Esophagus (tissue), 2 donors: ENCODE measurements around the gene TNIP1. TPM values are rescaled to one million over a fixed set of nuclear protein-coding genes. Genes with fewer than 3 reads are reported as not detected.
A peak's percentile ranks its signal among the peaks of the same experiment; 100 is the strongest.

Experiments
- H3K27ac ChIP-seq, 2 donors: one replicate each; pipeline ENCODE4 v1.5.1; 2013; ENCODE audit warnings: low read depth in 2 of 2, mild to moderate bottlenecking in 2 of 2, inconsistent platforms in 1 of 2, low read length in 1 of 2, moderate library complexity in 1 of 2
- H3K27me3 ChIP-seq, 2 donors: one replicate each; pipeline ENCODE4 v1.6.1; 2013; ENCODE audit warnings: low read length in 2 of 2, control low read depth in 1 of 2, mild to moderate bottlenecking in 1 of 2; ENCODE audit not compliant: insufficient read depth in 2 of 2, control insufficient read depth in 1 of 2
- H3K36me3 ChIP-seq, 2 donors: one replicate each; pipeline ENCODE4 v1.6.1; 2013; ENCODE audit warnings: low read length in 1 of 2; ENCODE audit not compliant: control insufficient read depth in 2 of 2, insufficient read depth in 2 of 2
- H3K4me1 ChIP-seq, 2 donors: one replicate each; pipeline ENCODE4 v1.6.1; 2013; ENCODE audit warnings: low read length in 1 of 2; ENCODE audit not compliant: control insufficient read depth in 2 of 2, insufficient read depth in 2 of 2
- H3K4me3 ChIP-seq, 2 donors: one replicate each; pipeline ENCODE4 v1.5.1; 2013; ENCODE audit warnings: low read length in 2 of 2, mild to moderate bottlenecking in 2 of 2, low read depth in 1 of 2, moderate library complexity in 1 of 2
- H3K9me3 ChIP-seq, 2 donors: one replicate each; pipeline ENCODE4 v1.6.1; 2013; ENCODE audit warnings: mild to moderate bottlenecking in 2 of 2, low read depth in 1 of 2, low read length in 1 of 2, moderate library complexity in 1 of 2; ENCODE audit not compliant: control insufficient read depth in 2 of 2, insufficient read depth in 1 of 2
- WGBS, 2 donors: extraction: QIAGEN DNeasy Blood & Tissue Kit; methylation state at CpG; one replicate each; pipeline ENCODE4 v1.1.7; 2013; 5-methylcytosine and 5-hydroxymethylcytosine counted together
- polyA plus RNA-seq, 2 donors: library from polyadenylated mRNA; stranded (reverse); fragments of 200-250 nt; gene quantifications; one replicate each; pipeline ENCODE4 v1.2.3, GENCODE V29; 2013
- donor health status: healthy with polysubstance abuse.
- donor health status: Bipolar disorder and iron deficiency.

The TNIP1 gene
- polyA plus RNA-seq, 2 donors = 68.3 to 140 TPM

DNA sequence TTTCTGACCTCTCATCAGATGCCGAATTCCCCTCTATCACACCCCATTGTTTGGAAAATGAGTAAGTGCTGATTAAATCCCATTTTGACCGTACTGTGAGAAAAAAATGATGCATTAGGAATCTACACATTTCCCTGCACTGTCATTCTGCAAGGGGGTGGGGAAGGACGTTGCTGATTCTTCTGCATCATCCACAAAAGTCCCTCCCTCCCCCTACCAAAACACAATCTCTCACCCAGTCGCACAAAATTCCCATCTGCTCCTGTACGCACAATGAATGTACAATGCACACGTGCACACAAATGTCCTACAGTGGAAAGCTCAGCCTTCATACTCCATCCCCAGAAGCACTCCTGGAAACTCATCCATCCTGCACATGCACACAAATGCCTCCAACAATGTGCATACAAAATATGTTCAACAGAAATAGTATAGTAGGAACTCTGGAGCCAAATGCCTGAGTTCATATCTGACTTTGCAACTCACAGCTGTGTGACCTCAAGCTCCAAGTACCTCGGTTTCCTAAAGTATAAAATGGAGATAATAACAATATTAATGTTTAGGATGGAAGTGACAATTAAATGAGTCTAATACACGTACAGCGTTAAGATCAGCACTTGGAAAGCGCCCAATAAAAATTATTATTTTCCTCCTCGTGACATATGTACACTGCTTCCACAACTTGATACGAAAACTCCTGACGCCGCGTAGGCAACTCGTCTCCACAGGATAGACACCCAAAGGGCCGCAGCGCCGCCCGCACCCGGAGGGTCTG lies 809 bp downstream of the TNIP1 start:
- WGBS, 2 donors = 3% methylated on average over 21 of the region's 21 CpGs
- peak overlapping the region; percentile 98 for H3K27ac ChIP-seq
- peaks cover 12 to 18% of the 10 kb centered on the region in 2 donors for H3K4me1 ChIP-seq
- peak overlapping the region; percentile 90 to 98 for H3K4me3 ChIP-seq
- H3K27me3 ChIP-seq = no peaks in the 10 kb centered on the region
- H3K9me3 ChIP-seq = no peaks in the 10 kb centered on the region
- peaks cover 0 to 3% of the 10 kb centered on the region in 2 donors for H3K36me3 ChIP-seq

- peaks cover 12 to 18% of the 10 kb centered on the region in 2 donors for H3K4me1 ChIP-seq
- peak overlapping the region; percentile 17 to 53 for H3K27ac ChIP-seq
- peaks cover 0 to 3% of the 10 kb centered on the region in 2 donors for H3K36me3 ChIP-seq
- H3K9me3 ChIP-seq = no peaks in the 10 kb centered on the region
- WGBS, 2 donors = 69 to 78% methylated on average over 16 of the region's 16 CpGs
- H3K4me3 ChIP-seq = peak overlapping the region; percentile 22 to 42
- H3K27me3 ChIP-seq = no peaks in the 10 kb centered on the region
These were observed 2.2 kb downstream of the TNIP1 start for GRCh38 chr5:151078490-151079262.

DNA sequence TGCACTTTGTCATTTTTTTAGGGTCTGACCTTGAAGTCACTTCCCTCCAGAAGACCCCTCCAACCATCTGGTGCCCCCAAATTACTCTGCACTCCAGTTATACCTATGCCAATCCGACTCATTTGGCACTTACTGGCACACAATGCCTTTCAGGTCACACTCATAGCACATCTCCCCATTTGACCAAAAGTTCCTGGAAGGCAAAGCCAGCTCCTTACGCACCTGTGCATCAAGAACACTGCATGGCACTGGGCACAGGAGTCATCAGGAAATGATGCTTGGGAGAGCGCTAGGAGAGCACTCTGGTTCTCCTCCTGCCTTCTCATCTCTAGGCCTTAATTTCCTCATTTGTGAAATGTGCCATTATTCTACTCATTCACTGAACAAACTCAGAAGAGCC lies 2.9 kb downstream of the TNIP1 start:
- H3K4me1 ChIP-seq = peaks cover 12 to 16% of the 10 kb centered on the region in 2 donors
- H3K27ac ChIP-seq = no peak overlapping the region
- H3K9me3 ChIP-seq = no peaks in the 10 kb centered on the region
- H3K4me3 ChIP-seq = peak overlapping the region in 1 of 2 donors; percentile 42
- 81 to 86% methylated on average over 3 of the region's 3 CpGs for WGBS, 2 donors
- H3K36me3 ChIP-seq = peaks cover 0 to 3% of the 10 kb centered on the region in 2 donors
- H3K27me3 ChIP-seq = no peaks in the 10 kb centered on the region

GRCh38 chr5:151077419-151077818 lies 3.4 kb downstream of the TNIP1 start:
- H3K4me1 ChIP-seq = peaks cover 12 to 16% of the 10 kb centered on the region in 2 donors

GRCh38 chr5:151076616-151077015 lies 4.2 kb downstream of the TNIP1 start:
- no peaks in the 10 kb centered on the region for H3K9me3 ChIP-seq
- peaks cover 16 to 18% of the 10 kb centered on the region in 2 donors for H3K4me1 ChIP-seq
- WGBS, 2 donors = 90 to 91% methylated on average over 6 of the region's 6 CpGs
- no peaks in the 10 kb centered on the region for H3K27me3 ChIP-seq
- H3K4me3 ChIP-seq = peak overlapping the region; percentile 14 to 26
- peak overlapping the region; percentile 63 to 94 for H3K27ac ChIP-seq
- H3K36me3 ChIP-seq = peaks cover 0 to 5% of the 10 kb centered on the region in 2 donors

More at GRCh38 chr5:151077419-151077818, 3.4 kb downstream of the TNIP1 start:
- Histone ChIP-seq H3K36me3 (peaks cover 0 to 3% of the 10 kb centered on the region in 2 donors), H3K9me3 (no peaks in the 10 kb centered on the region), H3K27ac (no peak overlapping the region), H3K4me3 (peak overlapping the region; percentile 17 to 26), H3K27me3 (no peaks in the 10 kb centered on the region)
- WGBS, 2 donors = 93 to 94% methylated on average over 9 of the region's 9 CpGs

- Histone ChIP-seq H3K9me3 (no peaks in the 10 kb centered on the region), H3K36me3 (peaks cover 0 to 7% of the 10 kb centered on the region in 2 donors), H3K27me3 (no peaks in the 10 kb centered on the region), H3K27ac (peak overlapping the region; percentile 63 to 94), H3K4me3 (peak overlapping the region; percentile 20 to 26), H3K4me1 (peaks cover 16 to 20% of the 10 kb centered on the region in 2 donors)
- 57 to 61% methylated on average over 5 of the region's 5 CpGs for WGBS, 2 donors
These were observed 5.0 kb downstream of the TNIP1 start for GRCh38 chr5:151075698-151076331.

DNA sequence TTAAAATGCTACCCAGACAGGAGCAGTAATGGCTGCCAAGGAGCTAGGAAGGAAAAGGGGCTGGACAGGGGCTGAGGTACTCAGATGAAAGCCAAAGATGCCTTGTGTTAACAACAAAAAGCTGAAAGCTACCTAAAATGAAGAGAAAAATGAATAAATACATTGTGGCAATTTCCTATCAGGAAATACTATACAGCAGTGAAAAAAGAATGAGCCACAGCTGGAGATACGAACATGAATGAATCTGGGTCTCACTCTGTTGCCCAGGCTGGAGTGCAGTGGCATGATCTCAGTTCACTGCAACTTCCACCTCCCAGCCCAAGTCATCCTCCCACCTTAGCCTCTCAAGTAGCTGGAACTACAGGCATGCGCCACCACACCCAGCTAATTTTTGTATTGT lies 6.3 kb downstream of the TNIP1 start:
- peaks cover 19 to 26% of the 10 kb centered on the region in 2 donors for H3K4me1 ChIP-seq
- peaks cover 0 to 7% of the 10 kb centered on the region in 2 donors for H3K36me3 ChIP-seq
- H3K27me3 ChIP-seq = no peaks in the 10 kb centered on the region
- H3K27ac ChIP-seq = peak overlapping the region; percentile 49 to 77
- WGBS, 2 donors = 95% methylated on average over 2 of the region's 2 CpGs
- H3K4me3 ChIP-seq = no peak overlapping the region
- H3K9me3 ChIP-seq = no peaks in the 10 kb centered on the region

- Histone ChIP-seq H3K4me3 (no peak overlapping the region), H3K9me3 (no peaks in the 10 kb centered on the region), H3K36me3 (peaks cover 0 to 9% of the 10 kb centered on the region in 2 donors), H3K27me3 (no peaks in the 10 kb centered on the region), H3K27ac (no peak overlapping the region), H3K4me1 (peaks cover 16 to 34% of the 10 kb centered on the region in 2 donors)
- 96 to 97% methylated on average over 2 of the region's 2 CpGs for WGBS, 2 donors
These were observed 7.6 kb downstream of the TNIP1 start for GRCh38 chr5:151073280-151073679.

DNA sequence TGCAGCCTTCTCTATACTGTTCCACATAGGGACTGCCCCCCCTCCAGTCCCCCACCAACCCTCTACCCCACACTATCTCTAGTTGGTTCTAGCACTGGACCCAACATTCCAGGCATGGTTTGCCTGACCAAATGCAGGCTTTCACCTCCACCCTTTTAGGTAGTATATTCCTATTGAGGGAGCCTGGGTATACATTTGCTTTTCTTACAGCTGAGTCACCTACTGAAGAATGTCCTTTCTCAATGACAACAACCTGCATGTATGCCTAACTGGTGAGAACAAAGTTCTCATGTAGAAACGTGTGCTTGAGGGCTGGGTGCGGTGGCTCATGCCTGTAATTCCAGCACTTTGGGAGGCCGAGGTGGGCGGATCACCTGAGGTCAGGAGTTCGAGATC lies 8.2 kb downstream of the TNIP1 start:
- H3K4me3 ChIP-seq = no peak overlapping the region
- H3K9me3 ChIP-seq = no peaks in the 10 kb centered on the region
- WGBS, 2 donors = 64 to 69% methylated on average over 5 of the region's 5 CpGs
- peaks cover 0 to 12% of the 10 kb centered on the region in 2 donors for H3K36me3 ChIP-seq
- no peaks in the 10 kb centered on the region for H3K27me3 ChIP-seq
- peak overlapping the region in 1 of 2 donors; percentile 62 for H3K27ac ChIP-seq
- H3K4me1 ChIP-seq = peaks cover 16 to 34% of the 10 kb centered on the region in 2 donors
